Measurements from ENCODE around the gene LVRN. TPM values are rescaled to one million over a fixed set of nuclear protein-coding genes. Genes with fewer than 3 reads are reported as not detected.

The LVRN gene
- total and polyA plus RNA-seq, 2 of the 13 experiments (the other 11 are each of a cell fraction or from before 2014, with no cell fraction given), result 0.09 to 0.20 TPM

DNA sequence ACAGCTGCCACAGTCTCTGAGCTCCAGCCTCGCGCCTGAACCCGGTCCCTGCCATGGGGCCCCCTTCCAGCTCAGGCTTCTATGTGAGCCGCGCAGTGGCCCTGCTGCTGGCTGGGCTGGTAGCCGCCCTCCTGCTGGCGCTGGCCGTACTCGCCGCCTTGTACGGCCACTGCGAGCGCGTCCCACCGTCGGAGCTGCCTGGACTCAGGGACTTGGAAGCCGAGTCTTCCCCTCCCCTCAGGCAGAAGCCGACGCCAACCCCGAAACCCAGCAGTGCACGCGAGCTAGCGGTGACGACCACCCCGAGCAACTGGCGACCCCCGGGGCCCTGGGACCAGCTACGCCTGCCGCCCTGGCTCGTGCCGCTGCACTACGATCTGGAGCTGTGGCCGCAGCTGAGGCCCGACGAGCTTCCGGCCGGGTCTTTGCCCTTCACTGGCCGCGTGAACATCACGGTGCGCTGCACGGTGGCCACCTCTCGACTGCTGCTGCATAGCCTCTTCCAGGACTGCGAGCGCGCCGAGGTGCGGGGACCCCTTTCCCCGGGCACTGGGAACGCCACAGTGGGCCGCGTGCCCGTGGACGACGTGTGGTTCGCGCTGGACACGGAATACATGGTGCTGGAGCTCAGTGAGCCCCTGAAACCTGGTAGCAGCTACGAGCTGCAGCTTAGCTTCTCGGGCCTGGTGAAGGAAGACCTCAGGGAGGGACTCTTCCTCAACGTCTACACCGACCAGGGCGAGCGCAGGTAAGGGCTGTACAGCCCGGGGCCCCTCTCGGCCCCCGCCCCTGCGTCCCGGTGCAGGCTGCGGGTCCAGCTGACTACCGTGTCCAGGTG lies 509 bp downstream of the LVRN start (continued):
- TF ChIP-seq, protein P1, sequence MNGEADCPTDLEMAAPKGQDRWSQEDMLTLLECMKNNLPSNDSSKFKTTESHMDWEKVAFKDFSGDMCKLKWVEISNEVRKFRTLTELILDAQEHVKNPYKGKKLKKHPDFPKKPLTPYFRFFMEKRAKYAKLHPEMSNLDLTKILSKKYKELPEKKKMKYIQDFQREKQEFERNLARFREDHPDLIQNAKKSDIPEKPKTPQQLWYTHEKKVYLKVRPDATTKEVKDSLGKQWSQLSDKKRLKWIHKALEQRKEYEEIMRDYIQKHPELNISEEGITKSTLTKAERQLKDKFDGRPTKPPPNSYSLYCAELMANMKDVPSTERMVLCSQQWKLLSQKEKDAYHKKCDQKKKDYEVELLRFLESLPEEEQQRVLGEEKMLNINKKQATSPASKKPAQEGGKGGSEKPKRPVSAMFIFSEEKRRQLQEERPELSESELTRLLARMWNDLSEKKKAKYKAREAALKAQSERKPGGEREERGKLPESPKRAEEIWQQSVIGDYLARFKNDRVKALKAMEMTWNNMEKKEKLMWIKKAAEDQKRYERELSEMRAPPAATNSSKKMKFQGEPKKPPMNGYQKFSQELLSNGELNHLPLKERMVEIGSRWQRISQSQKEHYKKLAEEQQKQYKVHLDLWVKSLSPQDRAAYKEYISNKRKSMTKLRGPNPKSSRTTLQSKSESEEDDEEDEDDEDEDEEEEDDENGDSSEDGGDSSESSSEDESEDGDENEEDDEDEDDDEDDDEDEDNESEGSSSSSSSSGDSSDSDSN (CRISPR knock-in tag; IDR thresholded peaks at IDR 0.05), result peak; percentile 41; the same call in 1 of the 2 replicates
- TF ChIP-seq CEBPB (IDR thresholded peaks at IDR 0.05; ENCODE audit: borderline replicate concordance, low read depth, low read length) (no peak), POLR2AphosphoS2 (IDR thresholded peaks at IDR 0.05; ENCODE audit: low read depth, low read length) (no peak), ZMYM3 (CRISPR knock-in tag; IDR thresholded peaks at IDR 0.05) (no peak), ZNF883 (CRISPR knock-in tag; IDR thresholded peaks at IDR 0.05; ENCODE audit: not compliant biosample characterization) (no peak), KDM5B (CRISPR knock-in tag; IDR thresholded peaks at IDR 0.05; ENCODE audit: borderline replicate concordance) (peak; percentile 45; the same call in 1 of the 2 replicates), GATA4 (IDR thresholded peaks at IDR 0.05; ENCODE audit: borderline replicate concordance, low read depth) (no peak), SIN3A (IDR thresholded peaks at IDR 0.05; ENCODE audit: borderline replicate concordance, low read depth, low read length) (no peak), ZBTB8A (CRISPR knock-in tag; IDR thresholded peaks at IDR 0.05; ENCODE audit: borderline replicate concordance, low read depth) (no peak), ZNF251 (CRISPR knock-in tag; IDR thresholded peaks at IDR 0.05) (no peak), ZNF678 (CRISPR knock-in tag; IDR thresholded peaks at IDR 0.05) (no peak), KLF12 (CRISPR knock-in tag; IDR thresholded peaks at IDR 0.05; ENCODE audit: borderline replicate concordance) (no peak), PCBP2 (optimal IDR thresholded peaks at IDR 0.05; ENCODE audit: low read depth, low read length, poor library complexity, severe bottlenecking) (no peak)
- TF ChIP-seq, protein P2, sequence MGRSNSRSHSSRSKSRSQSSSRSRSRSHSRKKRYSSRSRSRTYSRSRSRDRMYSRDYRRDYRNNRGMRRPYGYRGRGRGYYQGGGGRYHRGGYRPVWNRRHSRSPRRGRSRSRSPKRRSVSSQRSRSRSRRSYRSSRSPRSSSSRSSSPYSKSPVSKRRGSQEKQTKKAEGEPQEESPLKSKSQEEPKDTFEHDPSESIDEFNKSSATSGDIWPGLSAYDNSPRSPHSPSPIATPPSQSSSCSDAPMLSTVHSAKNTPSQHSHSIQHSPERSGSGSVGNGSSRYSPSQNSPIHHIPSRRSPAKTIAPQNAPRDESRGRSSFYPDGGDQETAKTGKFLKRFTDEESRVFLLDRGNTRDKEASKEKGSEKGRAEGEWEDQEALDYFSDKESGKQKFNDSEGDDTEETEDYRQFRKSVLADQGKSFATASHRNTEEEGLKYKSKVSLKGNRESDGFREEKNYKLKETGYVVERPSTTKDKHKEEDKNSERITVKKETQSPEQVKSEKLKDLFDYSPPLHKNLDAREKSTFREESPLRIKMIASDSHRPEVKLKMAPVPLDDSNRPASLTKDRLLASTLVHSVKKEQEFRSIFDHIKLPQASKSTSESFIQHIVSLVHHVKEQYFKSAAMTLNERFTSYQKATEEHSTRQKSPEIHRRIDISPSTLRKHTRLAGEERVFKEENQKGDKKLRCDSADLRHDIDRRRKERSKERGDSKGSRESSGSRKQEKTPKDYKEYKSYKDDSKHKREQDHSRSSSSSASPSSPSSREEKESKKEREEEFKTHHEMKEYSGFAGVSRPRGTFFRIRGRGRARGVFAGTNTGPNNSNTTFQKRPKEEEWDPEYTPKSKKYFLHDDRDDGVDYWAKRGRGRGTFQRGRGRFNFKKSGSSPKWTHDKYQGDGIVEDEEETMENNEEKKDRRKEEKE (IDR thresholded peaks at IDR 0.05), result no peak
- TF ChIP-seq, protein P3, sequence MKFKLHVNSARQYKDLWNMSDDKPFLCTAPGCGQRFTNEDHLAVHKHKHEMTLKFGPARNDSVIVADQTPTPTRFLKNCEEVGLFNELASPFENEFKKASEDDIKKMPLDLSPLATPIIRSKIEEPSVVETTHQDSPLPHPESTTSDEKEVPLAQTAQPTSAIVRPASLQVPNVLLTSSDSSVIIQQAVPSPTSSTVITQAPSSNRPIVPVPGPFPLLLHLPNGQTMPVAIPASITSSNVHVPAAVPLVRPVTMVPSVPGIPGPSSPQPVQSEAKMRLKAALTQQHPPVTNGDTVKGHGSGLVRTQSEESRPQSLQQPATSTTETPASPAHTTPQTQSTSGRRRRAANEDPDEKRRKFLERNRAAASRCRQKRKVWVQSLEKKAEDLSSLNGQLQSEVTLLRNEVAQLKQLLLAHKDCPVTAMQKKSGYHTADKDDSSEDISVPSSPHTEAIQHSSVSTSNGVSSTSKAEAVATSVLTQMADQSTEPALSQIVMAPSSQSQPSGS (CRISPR knock-in tag; IDR thresholded peaks at IDR 0.05), result no peak
- TF ChIP-seq, protein P4, sequence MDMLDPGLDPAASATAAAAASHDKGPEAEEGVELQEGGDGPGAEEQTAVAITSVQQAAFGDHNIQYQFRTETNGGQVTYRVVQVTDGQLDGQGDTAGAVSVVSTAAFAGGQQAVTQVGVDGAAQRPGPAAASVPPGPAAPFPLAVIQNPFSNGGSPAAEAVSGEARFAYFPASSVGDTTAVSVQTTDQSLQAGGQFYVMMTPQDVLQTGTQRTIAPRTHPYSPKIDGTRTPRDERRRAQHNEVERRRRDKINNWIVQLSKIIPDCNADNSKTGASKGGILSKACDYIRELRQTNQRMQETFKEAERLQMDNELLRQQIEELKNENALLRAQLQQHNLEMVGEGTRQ (IDR thresholded peaks at IDR 0.05; ENCODE audit: low read depth, low read length), result no peak
- TF ChIP-seq, protein P4 (CRISPR knock-in tag; IDR thresholded peaks at IDR 0.05; ENCODE audit: borderline replicate concordance), result no peak
- TF ChIP-seq, protein P5, sequence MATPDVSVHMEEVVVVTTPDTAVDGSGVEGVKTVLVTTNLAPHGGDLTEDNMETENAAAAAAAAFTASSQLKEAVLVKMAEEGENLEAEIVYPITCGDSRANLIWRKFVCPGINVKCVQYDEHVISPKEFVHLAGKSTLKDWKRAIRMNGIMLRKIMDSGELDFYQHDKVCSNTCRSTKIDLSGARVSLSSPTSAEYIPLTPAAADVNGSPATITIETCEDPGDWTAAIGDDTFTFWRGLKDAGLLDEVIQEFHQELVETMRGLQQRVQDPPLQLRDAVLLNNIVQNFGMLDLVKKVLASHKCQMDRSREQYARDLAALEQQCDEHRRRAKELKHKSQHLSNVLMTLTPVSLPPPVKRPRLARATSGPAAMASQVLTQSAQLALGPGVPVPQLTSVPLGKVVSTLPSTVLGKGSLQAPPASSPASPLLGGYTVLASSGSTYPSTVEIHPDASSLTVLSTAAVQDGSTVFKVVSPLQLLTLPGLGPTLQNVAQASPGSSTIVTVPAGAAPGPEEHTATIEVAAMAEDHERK (CRISPR knock-in tag; IDR thresholded peaks at IDR 0.05; ENCODE audit: low read depth), result no peak
